Measurements from ENCODE around the gene HOXC10.

HOXC10 gene

GRCh38 chr12:53984901-53985691 lies at the start of gene HOXC10:
Gene HOXC10 (plus strand): TSS chr12:53985146. CDS start chr12:53985260, 114 bp downstream.
- peak; percentile 98 for DNase-seq (ENCODE audit: low read depth)
- peak; percentile 71 for TF ChIP-seq CTCF (conservative IDR thresholded peaks at IDR 0.05; ENCODE audit: low read length)
- H3K4me3 ChIP-seq (ENCODE audit: low read length), result peak within 1 kb of the TSS; percentile 98

GRCh38 chr12:53935383-53936341 lies 49.3 kb upstream of the HOXC10 start:
- H3K4me3 ChIP-seq (ENCODE audit: low read length), result no peak overlapping the region
- no peak for TF ChIP-seq CTCF (conservative IDR thresholded peaks at IDR 0.05; ENCODE audit: low read length)

GRCh38 chr12:53937099-53937498 lies 47.8 kb upstream of the HOXC10 start:
- no peak for TF ChIP-seq CTCF (conservative IDR thresholded peaks at IDR 0.05; ENCODE audit: low read length)
- H3K4me3 ChIP-seq (ENCODE audit: low read length), result no peak overlapping the region
- no peak for DNase-seq (ENCODE audit: low read depth)

More at GRCh38 chr12:53935383-53936341, 49.3 kb upstream of the HOXC10 start:
- DNase-seq (ENCODE audit: low read depth), result no peak

- no peak for DNase-seq (ENCODE audit: low read depth)
- no peak for TF ChIP-seq CTCF (conservative IDR thresholded peaks at IDR 0.05; ENCODE audit: low read length)
- no peak overlapping the region for H3K4me3 ChIP-seq (ENCODE audit: low read length)
These were observed 47.2 kb upstream of the HOXC10 start for GRCh38 chr12:53937596-53938325.

GRCh38 chr12:53938326-53939140 lies 46.4 kb upstream of the HOXC10 start, which contains the start of gene HOXC13:
Gene HOXC13 (plus strand): TSS chr12:53938831. CDS start chr12:53938907, 76 bp downstream.
- no peak for TF ChIP-seq CTCF (conservative IDR thresholded peaks at IDR 0.05; ENCODE audit: low read length)
- no peak within 1 kb of the TSS for H3K4me3 ChIP-seq (ENCODE audit: low read length)
- peak; percentile 51 for DNase-seq (ENCODE audit: low read depth)
